Measurements from ENCODE around the gene FAM181B.

FAM181B gene

DNA sequence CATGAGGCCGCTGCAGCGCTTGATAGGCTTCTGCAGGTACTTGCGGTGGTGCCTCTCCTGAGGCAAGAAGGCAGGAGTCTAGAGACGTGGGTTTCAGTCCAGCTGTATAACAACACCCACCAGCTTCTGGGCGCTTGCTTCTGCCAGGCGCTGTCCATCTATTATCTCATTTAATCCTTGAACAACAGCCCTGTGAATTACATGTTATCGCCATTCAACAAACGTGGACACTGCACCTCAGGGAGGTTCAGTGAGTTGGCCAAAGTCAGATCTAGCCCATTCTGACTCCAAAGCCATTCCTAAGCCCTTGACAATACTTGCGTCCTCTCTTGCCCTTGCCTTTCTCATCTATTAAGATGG is 436 bp upstream of the FAM181B start:
- Histone ChIP-seq H3K4me3 (ENCODE audit: insufficient read depth, low read depth, low read length) (peak overlapping the region; percentile 56), H3K27me3 (ENCODE audit: control insufficient read depth, insufficient read depth, low read length, poor library complexity, severe bottlenecking) (peaks cover 63% of the 10 kb centered on the region), H3K27ac (ENCODE audit: insufficient read depth, low read depth, low read length, poor library complexity, severe bottlenecking) (no peak overlapping the region), H3K36me3 (ENCODE audit: control insufficient read depth, insufficient read depth, low read length) (no peaks in the 10 kb centered on the region), H3K9me3 (ENCODE audit: control insufficient read depth, low read length) (no peaks in the 10 kb centered on the region), H3K4me1 (ENCODE audit: control insufficient read depth, insufficient read depth, low read length) (peaks cover 21% of the 10 kb centered on the region)
- WGBS, 2 experiments = 43 to 49% methylated on average over 9 of the region's 9 CpGs

DNA sequence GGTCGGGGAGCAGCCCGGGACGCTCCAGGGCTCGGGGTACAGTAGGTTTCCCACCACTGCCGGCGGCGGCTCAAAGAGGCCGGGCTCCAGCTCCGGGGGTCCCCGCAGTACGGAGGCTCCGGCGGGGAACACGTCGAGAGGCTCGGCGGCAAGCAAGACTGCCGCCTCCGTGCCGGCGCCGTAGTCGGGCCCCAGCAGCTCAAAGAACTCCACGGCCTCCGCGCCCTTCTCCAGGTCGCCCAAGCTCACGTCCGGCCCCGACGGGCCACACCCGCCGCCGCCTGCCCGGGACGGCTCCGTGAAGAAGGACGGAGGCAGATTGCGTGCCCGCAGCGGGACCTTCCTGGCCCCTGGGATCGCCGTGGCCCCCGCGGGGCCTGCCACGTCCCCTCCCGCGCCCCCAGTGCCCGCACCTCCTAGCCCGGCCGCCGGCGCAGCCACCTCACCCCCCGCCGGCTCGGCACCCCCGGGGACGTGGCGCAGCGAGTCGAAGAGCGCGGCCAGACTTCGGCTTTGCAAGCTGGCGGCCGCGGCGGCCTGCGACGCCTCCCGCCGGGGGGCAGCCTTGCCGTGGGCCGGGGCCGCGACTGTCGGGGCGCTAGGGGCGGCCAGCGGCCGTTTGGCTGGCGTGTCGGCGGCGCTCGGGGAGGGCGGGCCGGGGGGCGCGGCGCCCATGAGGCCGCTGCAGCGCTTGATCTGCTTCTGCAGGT is 775 bp downstream of the FAM181B start:
- Histone ChIP-seq H3K4me3 (ENCODE audit: insufficient read depth, low read depth, low read length) (peak overlapping the region; percentile 56), H3K27me3 (ENCODE audit: control insufficient read depth, insufficient read depth, low read length, poor library complexity, severe bottlenecking) (peaks cover 66% of the 10 kb centered on the region), H3K36me3 (ENCODE audit: control insufficient read depth, insufficient read depth, low read length) (no peaks in the 10 kb centered on the region), H3K9me3 (ENCODE audit: control insufficient read depth, low read length) (no peaks in the 10 kb centered on the region), H3K4me1 (ENCODE audit: control insufficient read depth, insufficient read depth, low read length) (peaks cover 14% of the 10 kb centered on the region), H3K27ac (ENCODE audit: insufficient read depth, low read depth, low read length, poor library complexity, severe bottlenecking) (no peak overlapping the region)
- WGBS, 2 experiments = 1% methylated on average over 93 of the region's 93 CpGs

- WGBS, 2 experiments = 2% methylated on average over 37 of the region's 37 CpGs
- H3K4me3 ChIP-seq (ENCODE audit: insufficient read depth, low read depth, low read length) = peak overlapping the region; percentile 56
- peaks cover 8% of the 10 kb centered on the region for H3K4me1 ChIP-seq (ENCODE audit: control insufficient read depth, insufficient read depth, low read length)
- peaks cover 66% of the 10 kb centered on the region for H3K27me3 ChIP-seq (ENCODE audit: control insufficient read depth, insufficient read depth, low read length, poor library complexity, severe bottlenecking)
- H3K36me3 ChIP-seq (ENCODE audit: control insufficient read depth, insufficient read depth, low read length) = no peaks in the 10 kb centered on the region
- no peaks in the 10 kb centered on the region for H3K9me3 ChIP-seq (ENCODE audit: control insufficient read depth, low read length)
- no peak overlapping the region for H3K27ac ChIP-seq (ENCODE audit: insufficient read depth, low read depth, low read length, poor library complexity, severe bottlenecking)
These were observed 1.3 kb downstream of the FAM181B start for GRCh38 chr11:82732348-82732733.

DNA sequence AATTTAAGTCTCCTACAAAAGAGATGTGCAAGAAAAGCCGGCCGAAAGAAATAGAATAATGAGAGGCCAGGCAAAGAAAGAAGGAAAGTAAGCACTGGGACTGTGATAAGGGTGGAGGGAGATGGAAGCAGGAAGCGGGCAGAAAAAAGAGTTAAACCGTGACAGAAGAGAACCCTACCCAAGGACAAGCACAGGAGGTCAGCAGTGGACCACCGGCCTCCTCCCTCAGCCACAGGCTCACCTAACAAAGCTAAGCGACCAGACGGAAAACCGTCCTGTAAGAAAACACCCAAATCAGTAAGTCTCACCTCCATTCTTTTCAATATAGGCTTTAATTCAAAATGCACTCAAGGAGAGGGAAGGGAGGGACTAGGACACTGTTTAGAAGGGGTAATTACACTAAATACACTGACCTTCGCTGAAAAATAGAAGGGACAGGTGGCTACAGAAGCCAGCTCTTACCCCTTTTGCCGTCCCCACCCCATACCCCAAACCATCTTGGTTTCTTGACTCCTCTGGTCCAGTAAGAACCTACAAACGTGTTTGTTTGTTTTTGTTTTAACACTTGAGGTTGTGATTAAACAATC is 1.9 kb downstream of the FAM181B start:
- 17 to 23% methylated on average over 7 to 10 of the region's 11 CpGs for WGBS, 2 experiments
- H3K36me3 ChIP-seq (ENCODE audit: control insufficient read depth, insufficient read depth, low read length) = no peaks in the 10 kb centered on the region
- peaks cover 6% of the 10 kb centered on the region for H3K4me1 ChIP-seq (ENCODE audit: control insufficient read depth, insufficient read depth, low read length)
- H3K4me3 ChIP-seq (ENCODE audit: insufficient read depth, low read depth, low read length) = peak overlapping the region; percentile 56
- peaks cover 66% of the 10 kb centered on the region for H3K27me3 ChIP-seq (ENCODE audit: control insufficient read depth, insufficient read depth, low read length, poor library complexity, severe bottlenecking)
- H3K27ac ChIP-seq (ENCODE audit: insufficient read depth, low read depth, low read length, poor library complexity, severe bottlenecking) = no peak overlapping the region
- H3K9me3 ChIP-seq (ENCODE audit: control insufficient read depth, low read length) = no peaks in the 10 kb centered on the region

GRCh38 chr11:82730754-82731153 is 2.9 kb downstream of the FAM181B start:
- Histone ChIP-seq H3K9me3 (ENCODE audit: control insufficient read depth, low read length) (no peaks in the 10 kb centered on the region), H3K4me3 (ENCODE audit: insufficient read depth, low read depth, low read length) (no peak overlapping the region), H3K36me3 (ENCODE audit: control insufficient read depth, insufficient read depth, low read length) (no peaks in the 10 kb centered on the region), H3K4me1 (ENCODE audit: control insufficient read depth, insufficient read depth, low read length) (peaks cover 6% of the 10 kb centered on the region), H3K27ac (ENCODE audit: insufficient read depth, low read depth, low read length, poor library complexity, severe bottlenecking) (no peak overlapping the region), H3K27me3 (ENCODE audit: control insufficient read depth, insufficient read depth, low read length, poor library complexity, severe bottlenecking) (peaks cover 66% of the 10 kb centered on the region)
- 38 to 41% methylated on average over 5 of the region's 5 CpGs for WGBS, 2 experiments

DNA sequence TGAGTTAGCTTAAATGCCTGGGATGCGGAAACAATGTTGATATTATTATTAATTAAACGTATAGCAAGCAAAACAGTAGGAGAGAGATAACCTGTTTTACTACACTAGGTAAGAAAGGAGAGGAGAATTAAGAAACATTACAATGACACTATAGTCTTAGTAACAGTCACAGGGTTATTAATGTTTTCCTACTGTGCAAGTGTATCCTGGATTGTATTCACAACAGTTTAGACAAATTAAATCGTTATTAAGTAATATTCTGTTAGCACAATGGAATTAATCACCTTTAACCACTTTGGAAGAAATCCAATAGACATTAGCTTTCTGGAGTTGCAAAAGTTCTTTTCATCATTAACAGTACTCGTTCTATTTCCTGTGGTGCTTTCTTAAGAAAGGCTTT is 3.4 kb downstream of the FAM181B start:
- 67 to 93% methylated on average over 1 to 2 of the region's 4 CpGs for WGBS, 2 experiments
- Histone ChIP-seq H3K9me3 (ENCODE audit: control insufficient read depth, low read length) (no peaks in the 10 kb centered on the region), H3K4me3 (ENCODE audit: insufficient read depth, low read depth, low read length) (no peak overlapping the region), H3K4me1 (ENCODE audit: control insufficient read depth, insufficient read depth, low read length) (peaks cover 6% of the 10 kb centered on the region), H3K36me3 (ENCODE audit: control insufficient read depth, insufficient read depth, low read length) (no peaks in the 10 kb centered on the region), H3K27me3 (ENCODE audit: control insufficient read depth, insufficient read depth, low read length, poor library complexity, severe bottlenecking) (peaks cover 65% of the 10 kb centered on the region), H3K27ac (ENCODE audit: insufficient read depth, low read depth, low read length, poor library complexity, severe bottlenecking) (no peak overlapping the region)

- no peak overlapping the region for H3K4me3 ChIP-seq (ENCODE audit: insufficient read depth, low read depth, low read length)
- no peak overlapping the region for H3K27ac ChIP-seq (ENCODE audit: insufficient read depth, low read depth, low read length, poor library complexity, severe bottlenecking)
- H3K4me1 ChIP-seq (ENCODE audit: control insufficient read depth, insufficient read depth, low read length) = peaks cover 17% of the 10 kb centered on the region
- no peaks in the 10 kb centered on the region for H3K36me3 ChIP-seq (ENCODE audit: control insufficient read depth, insufficient read depth, low read length)
- peaks cover 7% of the 10 kb centered on the region for H3K27me3 ChIP-seq (ENCODE audit: control insufficient read depth, insufficient read depth, low read length, poor library complexity, severe bottlenecking)
- no peaks in the 10 kb centered on the region for H3K9me3 ChIP-seq (ENCODE audit: control insufficient read depth, low read length)
- 81 to 88% methylated on average over 2 to 5 of the region's 5 CpGs for WGBS, 2 experiments
These were observed 9.6 kb downstream of the FAM181B start for GRCh38 chr11:82724026-82724425.

GRCh38 chr11:82722231-82722630 is 11.4 kb downstream of the FAM181B start:
- no peaks in the 10 kb centered on the region for H3K9me3 ChIP-seq (ENCODE audit: control insufficient read depth, low read length)
- H3K36me3 ChIP-seq (ENCODE audit: control insufficient read depth, insufficient read depth, low read length) = no peaks in the 10 kb centered on the region
- H3K27me3 ChIP-seq (ENCODE audit: control insufficient read depth, insufficient read depth, low read length, poor library complexity, severe bottlenecking) = peaks cover 5% of the 10 kb centered on the region
- H3K27ac ChIP-seq (ENCODE audit: insufficient read depth, low read depth, low read length, poor library complexity, severe bottlenecking) = no peak overlapping the region
- H3K4me1 ChIP-seq (ENCODE audit: control insufficient read depth, insufficient read depth, low read length) = peaks cover 24% of the 10 kb centered on the region
- no peak overlapping the region for H3K4me3 ChIP-seq (ENCODE audit: insufficient read depth, low read depth, low read length)

DNA sequence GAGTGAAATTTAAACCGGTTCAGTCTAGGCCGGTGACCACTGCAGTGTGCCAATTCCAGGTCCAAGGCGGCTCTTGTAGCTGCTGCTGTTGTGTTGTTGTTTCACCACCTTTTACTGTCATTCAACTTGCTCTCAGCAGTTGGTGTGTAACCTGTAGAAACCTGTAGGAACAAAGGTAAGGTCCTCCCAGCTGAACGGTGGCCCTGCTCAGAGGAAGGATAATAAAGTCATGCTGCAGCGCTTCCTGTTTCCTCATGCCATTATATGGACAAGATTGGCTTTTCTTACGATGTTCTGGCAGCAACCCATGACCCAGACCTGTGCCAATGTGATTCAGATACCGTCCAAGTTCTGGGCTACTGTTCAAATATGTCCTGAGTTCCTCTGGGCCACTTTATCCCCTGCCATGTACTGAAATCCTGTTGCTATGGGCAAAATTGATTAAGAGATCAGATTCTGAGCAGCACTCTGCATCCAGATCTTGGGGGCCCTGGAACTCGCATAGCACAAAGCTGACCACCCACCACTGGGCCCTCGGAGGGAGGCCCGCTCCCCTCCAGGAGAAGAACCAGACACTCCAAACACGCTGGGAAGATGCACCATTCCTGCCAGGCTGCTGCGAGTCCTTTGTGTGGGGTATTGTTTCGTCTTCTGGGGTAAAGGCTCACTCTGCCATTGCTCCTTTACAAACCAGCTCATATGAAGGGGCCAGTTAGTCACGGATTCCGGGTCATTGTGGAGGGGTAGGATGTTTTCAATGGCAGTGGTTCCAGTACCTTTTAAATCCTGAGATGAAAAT is 13.2 kb downstream of the FAM181B start:
- Histone ChIP-seq H3K9me3 (ENCODE audit: control insufficient read depth, low read length) (no peaks in the 10 kb centered on the region), H3K4me3 (ENCODE audit: insufficient read depth, low read depth, low read length) (no peak overlapping the region), H3K27me3 (ENCODE audit: control insufficient read depth, insufficient read depth, low read length, poor library complexity, severe bottlenecking) (peaks cover 5% of the 10 kb centered on the region), H3K27ac (ENCODE audit: insufficient read depth, low read depth, low read length, poor library complexity, severe bottlenecking) (peak overlapping the region; percentile 59), H3K36me3 (ENCODE audit: control insufficient read depth, insufficient read depth, low read length) (no peaks in the 10 kb centered on the region), H3K4me1 (ENCODE audit: control insufficient read depth, insufficient read depth, low read length) (peaks cover 24% of the 10 kb centered on the region)
- 73 to 75% methylated on average over 14 to 15 of the region's 15 CpGs for WGBS, 2 experiments

GRCh38 chr11:82719361-82720105 is 14.1 kb downstream of the FAM181B start:
- H3K27me3 ChIP-seq (ENCODE audit: control insufficient read depth, insufficient read depth, low read length, poor library complexity, severe bottlenecking) = peaks cover 5% of the 10 kb centered on the region
- H3K9me3 ChIP-seq (ENCODE audit: control insufficient read depth, low read length) = no peaks in the 10 kb centered on the region
- WGBS, 2 experiments = 68 to 70% methylated on average over 5 of the region's 5 CpGs
- H3K27ac ChIP-seq (ENCODE audit: insufficient read depth, low read depth, low read length, poor library complexity, severe bottlenecking) = no peak overlapping the region
- no peak overlapping the region for H3K4me3 ChIP-seq (ENCODE audit: insufficient read depth, low read depth, low read length)
- H3K36me3 ChIP-seq (ENCODE audit: control insufficient read depth, insufficient read depth, low read length) = no peaks in the 10 kb centered on the region
- peaks cover 24% of the 10 kb centered on the region for H3K4me1 ChIP-seq (ENCODE audit: control insufficient read depth, insufficient read depth, low read length)
